ENCODE data around the gene NUB1.

The NUB1 gene

DNA sequence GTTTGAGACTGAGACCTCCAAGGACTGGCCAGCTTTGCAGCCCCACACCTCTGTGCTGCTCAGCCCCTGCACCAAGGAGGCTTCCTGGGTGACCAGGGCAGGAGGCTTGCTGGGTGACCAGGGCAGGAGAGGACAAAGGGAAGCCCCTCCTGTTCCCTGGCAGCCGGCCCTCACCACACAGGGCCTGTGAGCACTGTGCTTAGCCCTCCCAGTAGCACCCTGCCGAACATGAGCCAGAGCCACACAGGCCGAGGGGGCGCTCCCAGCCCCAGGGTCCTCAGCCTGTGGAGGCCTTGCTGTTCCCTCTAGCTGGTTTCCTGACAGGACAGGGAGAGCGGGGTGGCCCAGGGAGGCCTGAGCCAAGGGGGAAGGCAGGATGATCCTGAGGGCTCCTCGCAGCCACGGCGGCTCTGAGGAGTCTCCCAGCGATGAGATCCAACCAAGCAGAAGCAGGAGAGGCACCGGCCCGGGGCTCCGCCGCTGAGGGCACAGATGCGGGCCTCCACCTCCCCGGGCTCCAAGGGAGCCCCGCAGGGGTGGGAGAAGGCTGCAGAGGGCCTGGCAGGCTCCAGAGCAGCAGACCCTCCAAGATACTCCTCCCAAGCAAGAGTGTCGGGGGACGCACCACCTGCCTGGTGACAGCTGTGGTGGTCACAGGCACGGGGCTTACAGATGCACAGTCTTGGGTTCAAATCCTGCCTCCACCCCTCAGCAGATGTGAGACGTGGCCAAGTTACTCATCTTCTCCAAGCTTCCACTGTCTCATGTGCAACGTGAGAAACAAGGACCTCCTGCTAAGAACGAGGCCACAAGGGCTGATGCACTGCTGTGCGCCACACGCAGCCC is 45.8 kb downstream of the NUB1 start:
- Histone ChIP-seq H3K27ac (ENCODE audit: low read depth, low read length) (no peak overlapping the region), H3K9me3 (ENCODE audit: control insufficient read depth in 1 of 2, low read length in 2 of 2) (no peaks in the 10 kb centered on the region), H3K27me3 (ENCODE audit: control insufficient read depth in 1 of 2, insufficient read depth in 2 of 2, low read length in 2 of 2) (peaks cover 4% of the 10 kb centered on the region in 2 donors), H3K9ac (ENCODE audit: low read depth in 1 of 2, low read length in 2 of 2) (no peak overlapping the region), H3K4me3 (ENCODE audit: low read depth in 1 of 2, low read length in 2 of 2) (no peak overlapping the region), H3K4me1 (ENCODE audit: control insufficient read depth in 1 of 2, insufficient read depth in 2 of 2, low read length in 2 of 2) (no peaks in the 10 kb centered on the region), H3K36me3 (ENCODE audit: control insufficient read depth in 1 of 2, insufficient read depth in 2 of 2, low read length in 2 of 2) (no peaks in the 10 kb centered on the region)

DNA sequence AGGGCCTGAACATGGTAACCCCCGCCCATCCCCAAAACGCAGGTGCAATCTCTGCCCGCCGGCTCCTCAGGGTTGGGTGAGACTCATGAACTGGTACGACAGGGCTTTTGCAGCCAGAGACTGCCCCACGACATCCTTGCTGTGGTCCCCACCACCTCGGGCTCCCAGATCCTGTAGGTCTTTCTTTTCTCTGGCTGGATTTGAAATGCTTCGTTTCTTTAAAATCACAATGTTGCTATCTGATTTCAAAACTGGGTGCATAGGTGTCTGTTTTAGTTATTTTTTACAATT is 46.3 kb downstream of the NUB1 start:
- no peaks in the 10 kb centered on the region for H3K9me3 ChIP-seq (ENCODE audit: control insufficient read depth in 1 of 2, low read length in 2 of 2)
- H3K27ac ChIP-seq (ENCODE audit: low read depth, low read length): no peak overlapping the region
- H3K36me3 ChIP-seq (ENCODE audit: control insufficient read depth in 1 of 2, insufficient read depth in 2 of 2, low read length in 2 of 2): no peaks in the 10 kb centered on the region
- H3K27me3 ChIP-seq (ENCODE audit: control insufficient read depth in 1 of 2, insufficient read depth in 2 of 2, low read length in 2 of 2): peaks cover 0 to 3% of the 10 kb centered on the region in 2 donors
- no peak overlapping the region for H3K9ac ChIP-seq (ENCODE audit: low read depth in 1 of 2, low read length in 2 of 2)
- H3K4me3 ChIP-seq (ENCODE audit: low read depth in 1 of 2, low read length in 2 of 2): no peak overlapping the region
- no peaks in the 10 kb centered on the region for H3K4me1 ChIP-seq (ENCODE audit: control insufficient read depth in 1 of 2, insufficient read depth in 2 of 2, low read length in 2 of 2)

DNA sequence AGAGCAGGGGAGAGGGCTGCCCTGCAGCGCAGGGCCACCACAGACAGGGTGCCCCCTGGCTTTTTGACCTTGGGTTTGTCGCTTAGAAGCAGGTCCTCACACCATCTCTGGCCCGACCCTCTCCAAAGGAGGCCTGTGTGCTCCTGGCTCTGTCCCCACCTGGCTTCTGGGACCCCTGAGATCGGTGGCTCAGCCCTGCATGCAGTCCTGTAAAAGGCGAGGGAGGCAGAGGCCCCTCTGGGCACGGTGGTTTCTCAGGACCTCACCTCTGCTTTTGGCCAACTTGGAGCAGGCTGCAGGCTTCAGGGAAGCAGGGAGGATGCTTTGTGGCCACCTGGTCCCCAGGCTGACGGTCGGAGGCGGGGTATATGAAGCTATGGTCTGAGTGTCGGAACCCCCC is 46.8 kb downstream of the NUB1 start:
- no peaks in the 10 kb centered on the region for H3K4me1 ChIP-seq (ENCODE audit: control insufficient read depth in 1 of 2, insufficient read depth in 2 of 2, low read length in 2 of 2)
- H3K27me3 ChIP-seq (ENCODE audit: control insufficient read depth in 1 of 2, insufficient read depth in 2 of 2, low read length in 2 of 2): peaks cover 3 to 8% of the 10 kb centered on the region in 2 donors
- H3K9me3 ChIP-seq (ENCODE audit: control insufficient read depth in 1 of 2, low read length in 2 of 2): no peaks in the 10 kb centered on the region
- no peaks in the 10 kb centered on the region for H3K36me3 ChIP-seq (ENCODE audit: control insufficient read depth in 1 of 2, insufficient read depth in 2 of 2, low read length in 2 of 2)
- no peak overlapping the region for H3K9ac ChIP-seq (ENCODE audit: low read depth in 1 of 2, low read length in 2 of 2)
- H3K4me3 ChIP-seq (ENCODE audit: low read depth in 1 of 2, low read length in 2 of 2): no peak overlapping the region
- no peak overlapping the region for H3K27ac ChIP-seq (ENCODE audit: low read depth, low read length)

DNA sequence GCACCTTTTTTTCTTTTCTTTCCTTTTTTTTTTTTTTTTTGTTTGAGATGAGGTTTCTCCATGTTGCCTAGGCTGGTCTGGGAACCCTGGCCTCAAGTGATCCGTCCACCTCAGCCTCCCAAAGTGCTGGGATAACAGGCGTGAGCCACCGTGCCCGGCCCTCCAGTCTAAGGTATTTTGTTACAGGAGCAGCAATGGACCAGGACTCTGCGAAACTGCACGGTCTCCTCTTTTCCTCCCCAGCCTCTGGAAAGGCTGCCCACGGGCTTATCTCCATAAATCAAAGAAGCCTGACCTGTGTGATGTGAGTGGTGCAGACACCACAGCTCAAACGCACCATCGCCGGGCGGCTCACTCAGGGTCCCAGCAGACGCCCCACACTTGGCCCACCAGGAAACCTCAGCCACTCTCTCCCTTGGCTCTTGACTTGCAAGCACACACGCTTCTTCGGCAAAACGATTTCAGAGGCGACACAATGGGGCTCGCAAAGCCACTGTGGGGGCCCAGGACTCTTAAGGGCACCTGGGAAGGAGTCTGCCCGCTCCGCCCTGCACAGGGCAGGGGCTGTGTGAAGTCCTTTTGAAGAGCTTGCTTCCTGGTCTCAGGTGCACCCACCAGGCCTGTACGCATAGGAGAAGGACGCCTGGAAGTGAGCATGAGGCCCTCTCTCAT is 47.6 kb downstream of the NUB1 start:
- Histone ChIP-seq H3K4me3 (ENCODE audit: low read depth in 1 of 2, low read length in 2 of 2) (no peak overlapping the region), H3K4me1 (ENCODE audit: control insufficient read depth in 1 of 2, insufficient read depth in 2 of 2, low read length in 2 of 2) (no peaks in the 10 kb centered on the region), H3K27me3 (ENCODE audit: control insufficient read depth in 1 of 2, insufficient read depth in 2 of 2, low read length in 2 of 2) (peaks cover 4 to 8% of the 10 kb centered on the region in 2 donors), H3K27ac (ENCODE audit: low read depth, low read length) (no peak overlapping the region), H3K9ac (ENCODE audit: low read depth in 1 of 2, low read length in 2 of 2) (no peak overlapping the region), H3K9me3 (ENCODE audit: control insufficient read depth in 1 of 2, low read length in 2 of 2) (no peaks in the 10 kb centered on the region), H3K36me3 (ENCODE audit: control insufficient read depth in 1 of 2, insufficient read depth in 2 of 2, low read length in 2 of 2) (no peaks in the 10 kb centered on the region)

DNA sequence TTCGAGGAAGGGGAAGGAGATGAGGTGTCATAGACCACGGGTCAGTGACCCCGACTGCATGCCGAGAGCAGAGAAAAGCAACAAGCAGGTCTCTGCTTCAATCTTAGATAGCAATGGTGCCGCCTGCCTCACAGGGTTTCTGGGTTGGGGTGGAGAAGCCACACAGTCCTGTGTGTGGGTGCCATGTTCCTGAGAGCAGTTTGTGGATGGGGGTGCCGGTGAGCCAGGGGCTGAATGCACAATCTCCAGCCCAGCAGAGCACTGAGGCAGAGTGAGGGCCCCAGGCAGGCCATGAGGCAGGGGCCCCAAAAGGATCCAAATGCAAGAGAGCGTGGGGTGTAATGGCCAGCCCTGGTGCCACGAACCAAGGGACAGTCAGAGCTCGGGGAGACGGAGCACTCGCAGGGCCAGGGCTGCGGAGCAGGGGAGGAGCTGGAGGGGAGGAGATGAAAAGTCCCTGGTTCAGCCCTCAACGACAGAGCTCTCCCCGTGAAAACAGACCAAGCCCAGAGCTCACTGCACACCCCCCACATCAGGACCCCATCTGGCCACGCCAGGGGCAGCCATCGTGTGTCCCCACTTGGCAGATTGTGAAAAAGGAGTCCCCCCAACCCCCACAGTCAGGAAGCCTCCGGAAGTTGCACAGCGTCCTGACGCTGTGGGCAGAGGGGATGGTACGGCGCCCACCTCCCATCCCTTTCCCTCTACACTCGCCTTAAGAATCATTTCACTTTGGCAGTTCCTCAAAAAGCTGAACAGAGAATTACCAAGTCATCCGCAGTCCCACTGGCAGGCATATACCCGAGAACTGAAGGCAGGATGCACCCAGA is 48.4 kb downstream of the NUB1 start:
- Histone ChIP-seq H3K27me3 (ENCODE audit: control insufficient read depth in 1 of 2, insufficient read depth in 2 of 2, low read length in 2 of 2) (peaks cover 4 to 8% of the 10 kb centered on the region in 2 donors), H3K36me3 (ENCODE audit: control insufficient read depth in 1 of 2, insufficient read depth in 2 of 2, low read length in 2 of 2) (no peaks in the 10 kb centered on the region)

DNA sequence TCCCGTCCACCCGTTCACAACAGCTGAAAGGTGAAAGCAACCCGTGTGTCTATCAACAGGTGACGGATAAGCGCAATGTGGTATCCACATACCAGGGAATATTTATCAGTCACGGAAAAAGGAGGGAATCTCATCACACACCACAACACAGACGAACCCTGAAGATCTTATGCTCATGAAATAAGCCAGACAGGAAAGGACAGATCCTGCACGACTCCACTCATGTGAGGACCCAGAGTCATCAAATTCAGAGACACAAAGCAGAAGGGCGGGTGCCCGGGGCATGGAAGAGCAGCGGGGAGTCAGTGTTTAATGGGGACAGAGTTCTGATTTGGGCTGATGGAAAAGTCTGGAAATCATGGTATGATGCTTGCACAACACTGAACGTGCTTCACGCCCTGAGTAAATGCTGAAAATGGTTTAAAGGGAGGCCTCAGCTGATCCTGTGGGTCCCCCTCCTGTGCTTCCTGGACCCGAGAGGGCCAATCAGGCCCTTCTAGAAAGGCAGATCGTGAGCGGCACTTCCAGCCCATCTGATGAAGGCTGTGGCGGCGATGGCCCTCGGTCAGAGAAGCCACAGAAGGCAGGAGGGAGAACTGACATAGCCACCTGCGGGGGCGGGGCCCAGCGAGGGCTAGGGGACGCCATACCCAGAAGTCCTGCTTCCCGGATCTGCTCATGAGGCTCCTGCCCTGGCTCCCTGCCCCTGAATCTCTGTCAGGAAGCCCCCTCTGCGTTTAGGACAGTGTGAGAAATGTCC is 49.2 kb downstream of the NUB1 start:
- Histone ChIP-seq H3K4me3 (ENCODE audit: low read depth in 1 of 2, low read length in 2 of 2) (no peak overlapping the region), H3K27me3 (ENCODE audit: control insufficient read depth in 1 of 2, insufficient read depth in 2 of 2, low read length in 2 of 2) (peaks cover 6 to 8% of the 10 kb centered on the region in 2 donors), H3K4me1 (ENCODE audit: control insufficient read depth in 1 of 2, insufficient read depth in 2 of 2, low read length in 2 of 2) (no peaks in the 10 kb centered on the region), H3K27ac (ENCODE audit: low read depth, low read length) (no peak overlapping the region), H3K9ac (ENCODE audit: low read depth in 1 of 2, low read length in 2 of 2) (no peak overlapping the region), H3K36me3 (ENCODE audit: control insufficient read depth in 1 of 2, insufficient read depth in 2 of 2, low read length in 2 of 2) (no peaks in the 10 kb centered on the region), H3K9me3 (ENCODE audit: control insufficient read depth in 1 of 2, low read length in 2 of 2) (no peaks in the 10 kb centered on the region)

More for the DNA sequence above, 48.4 kb downstream of the NUB1 start:
- Histone ChIP-seq H3K4me3 (ENCODE audit: low read depth in 1 of 2, low read length in 2 of 2) (no peak overlapping the region), H3K9me3 (ENCODE audit: control insufficient read depth in 1 of 2, low read length in 2 of 2) (no peaks in the 10 kb centered on the region), H3K27ac (ENCODE audit: low read depth, low read length) (no peak overlapping the region), H3K9ac (ENCODE audit: low read depth in 1 of 2, low read length in 2 of 2) (no peak overlapping the region), H3K4me1 (ENCODE audit: control insufficient read depth in 1 of 2, insufficient read depth in 2 of 2, low read length in 2 of 2) (no peaks in the 10 kb centered on the region)

DNA sequence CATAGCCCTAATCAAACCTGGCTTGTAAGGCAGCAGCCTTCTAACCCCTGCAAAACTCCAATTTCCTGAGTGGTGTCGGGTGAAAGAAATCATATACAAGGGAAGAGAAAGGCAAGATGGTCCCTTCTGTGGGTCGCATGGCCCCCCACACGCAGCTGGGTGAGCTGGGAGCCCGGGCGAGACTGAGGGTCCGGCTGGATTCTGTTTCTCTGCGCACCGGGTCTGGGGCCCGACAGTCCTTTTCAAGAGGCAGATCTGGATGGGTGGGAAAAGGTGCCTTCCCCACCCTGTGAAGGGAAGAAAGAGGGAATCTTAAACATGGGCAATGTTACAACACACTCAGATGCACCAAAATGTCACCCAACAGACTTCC is 49.7 kb downstream of the NUB1 start:
- Histone ChIP-seq H3K27ac (ENCODE audit: low read depth, low read length) (no peak overlapping the region), H3K9ac (ENCODE audit: low read depth in 1 of 2, low read length in 2 of 2) (no peak overlapping the region), H3K9me3 (ENCODE audit: control insufficient read depth in 1 of 2, low read length in 2 of 2) (no peaks in the 10 kb centered on the region), H3K27me3 (ENCODE audit: control insufficient read depth in 1 of 2, insufficient read depth in 2 of 2, low read length in 2 of 2) (peaks cover 6 to 8% of the 10 kb centered on the region in 2 donors), H3K4me1 (ENCODE audit: control insufficient read depth in 1 of 2, insufficient read depth in 2 of 2, low read length in 2 of 2) (no peaks in the 10 kb centered on the region), H3K4me3 (ENCODE audit: low read depth in 1 of 2, low read length in 2 of 2) (no peak overlapping the region), H3K36me3 (ENCODE audit: control insufficient read depth in 1 of 2, insufficient read depth in 2 of 2, low read length in 2 of 2) (no peaks in the 10 kb centered on the region)

DNA sequence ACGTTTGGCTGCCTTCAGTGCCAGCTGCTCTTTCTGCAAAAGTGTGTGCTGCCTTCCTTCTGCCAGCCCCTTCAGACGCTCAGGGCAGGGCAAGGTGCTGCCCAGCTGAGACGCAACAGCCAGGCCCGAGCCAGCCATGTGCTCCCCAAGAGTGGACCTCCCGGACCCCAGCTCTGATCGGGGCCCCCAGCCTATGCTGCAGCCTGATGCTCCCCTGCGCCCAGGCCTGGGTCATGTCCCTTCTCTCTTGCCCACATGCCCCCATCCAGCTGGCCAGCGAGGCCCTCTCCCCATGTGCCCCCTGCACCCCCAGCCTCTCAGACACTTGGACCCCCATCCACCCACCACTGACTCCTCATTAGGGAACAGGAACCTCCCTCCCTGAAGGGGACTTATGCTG is 50.4 kb downstream of the NUB1 start:
- Histone ChIP-seq H3K9ac (ENCODE audit: low read depth in 1 of 2, low read length in 2 of 2) (no peak overlapping the region), H3K27ac (ENCODE audit: low read depth, low read length) (no peak overlapping the region), H3K4me3 (ENCODE audit: low read depth in 1 of 2, low read length in 2 of 2) (no peak overlapping the region), H3K9me3 (ENCODE audit: control insufficient read depth in 1 of 2, low read length in 2 of 2) (no peaks in the 10 kb centered on the region), H3K36me3 (ENCODE audit: control insufficient read depth in 1 of 2, insufficient read depth in 2 of 2, low read length in 2 of 2) (no peaks in the 10 kb centered on the region), H3K27me3 (ENCODE audit: control insufficient read depth in 1 of 2, insufficient read depth in 2 of 2, low read length in 2 of 2) (peaks cover 6 to 8% of the 10 kb centered on the region in 2 donors), H3K4me1 (ENCODE audit: control insufficient read depth in 1 of 2, insufficient read depth in 2 of 2, low read length in 2 of 2) (no peaks in the 10 kb centered on the region)

DNA sequence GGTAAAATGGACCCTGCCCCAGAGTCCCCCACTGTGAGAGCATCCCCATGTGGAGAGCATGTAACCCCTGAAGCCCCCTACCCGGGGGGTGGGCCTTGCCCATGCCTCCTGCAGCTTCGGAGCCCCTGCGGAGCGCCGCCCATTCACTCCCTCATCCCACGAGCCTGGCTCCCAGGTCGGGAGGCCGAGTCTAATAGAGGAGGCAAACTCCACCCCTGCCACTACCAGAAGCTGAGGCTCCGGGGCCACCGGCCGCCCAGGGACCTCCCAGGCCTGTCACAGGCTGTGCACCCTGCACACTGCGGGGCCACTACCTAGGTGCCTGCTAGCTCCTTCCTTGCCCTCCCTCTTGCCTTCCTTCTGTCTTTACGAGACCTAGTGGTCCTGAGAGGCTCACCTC is 50.8 kb downstream of the NUB1 start:
- H3K4me1 ChIP-seq (ENCODE audit: control insufficient read depth in 1 of 2, insufficient read depth in 2 of 2, low read length in 2 of 2): no peaks in the 10 kb centered on the region
- no peak overlapping the region for H3K9ac ChIP-seq (ENCODE audit: low read depth in 1 of 2, low read length in 2 of 2)
- H3K9me3 ChIP-seq (ENCODE audit: control insufficient read depth in 1 of 2, low read length in 2 of 2): no peaks in the 10 kb centered on the region
- no peak overlapping the region for H3K27ac ChIP-seq (ENCODE audit: low read depth, low read length)
- H3K27me3 ChIP-seq (ENCODE audit: control insufficient read depth in 1 of 2, insufficient read depth in 2 of 2, low read length in 2 of 2): peaks cover 6 to 8% of the 10 kb centered on the region in 2 donors
- H3K4me3 ChIP-seq (ENCODE audit: low read depth in 1 of 2, low read length in 2 of 2): no peak overlapping the region
- no peaks in the 10 kb centered on the region for H3K36me3 ChIP-seq (ENCODE audit: control insufficient read depth in 1 of 2, insufficient read depth in 2 of 2, low read length in 2 of 2)

Data from duodenal mucosa (tissue), 2 donors.